Neural cell (in vitro differentiated cells): Measurements from ENCODE around the gene RAB40B. TPM values are rescaled to one million over a fixed set of nuclear protein-coding genes. Genes with fewer than 3 reads are reported as not detected.

Experiments
- H2AFZ ChIP-seq: fragments of 200-600, 300-800 bp; sonication (generic), shearing (Covaris generic); 2 replicates; pipeline ENCODE4 v1.6.0; 2014; ENCODE audit warnings: low read depth, mild to moderate bottlenecking, antibody characterized with exemption, low read length, moderate library complexity
- H3F3A ChIP-seq: fragments of 200-600 bp; shearing (Covaris generic); 2 replicates; pipeline ENCODE4 v1.6.1; 2016; ENCODE audit warnings: mild to moderate bottlenecking, moderate library complexity, mixed read lengths, antibody characterized with exemption, low read length; ENCODE audit not compliant: insufficient read depth, poor library complexity, severe bottlenecking
- H3K27ac ChIP-seq: fragments of 200-600, 300-800 bp; sonication (generic), shearing (Covaris generic); 2 replicates; pipeline ENCODE4 v1.5.1; 2014; ENCODE audit warnings: mild to moderate bottlenecking, low read length, moderate library complexity
- H3K27me3 ChIP-seq: fragments of 300-800, 200-600 bp; sonication (generic), shearing (Covaris generic); 2 replicates; pipeline ENCODE4 v1.6.0; 2014; ENCODE audit warnings: mild to moderate bottlenecking, low read depth, low read length, moderate library complexity; ENCODE audit not compliant: insufficient read depth
- H3K36me3 ChIP-seq: fragments of 300-800, 200-600 bp; sonication (generic), shearing (Covaris generic); 2 replicates; pipeline ENCODE4 v1.5.1; 2014; ENCODE audit warnings: mild to moderate bottlenecking, antibody characterized with exemption, low read length, moderate library complexity; ENCODE audit not compliant: insufficient read depth
- H3K4me2 ChIP-seq: fragments of 300-800, 200-600 bp; sonication (generic), shearing (Covaris generic); 2 replicates; pipeline ENCODE4 v1.6.0; 2014; ENCODE audit warnings: mild to moderate bottlenecking, low read length
- H3K4me3 ChIP-seq: fragments of 300-800, 200-600 bp; sonication (generic), shearing (Covaris generic); 2 replicates; pipeline ENCODE4 v1.5.1; 2014; ENCODE audit warnings: mild to moderate bottlenecking, low read length, moderate library complexity
- H3K79me2 ChIP-seq: fragments of 200-600 bp; shearing (Covaris generic); replicated peaks from 2 replicates; pipeline ENCODE4 v1.6.0; 2014; ENCODE audit warnings: mild to moderate bottlenecking, low read length, moderate library complexity; ENCODE audit not compliant: insufficient read depth
- H3K9ac ChIP-seq: fragments of 300-800, 200-600 bp; sonication (generic), shearing (Covaris generic); 2 replicates; pipeline ENCODE4 v1.6.1; 2016; ENCODE audit warnings: mild to moderate bottlenecking, low read length, mixed read lengths
- H3K9me2 ChIP-seq: fragments of 200-600 bp; shearing (Covaris generic); 2 replicates; pipeline ENCODE4 v1.6.1; 2016; ENCODE audit warnings: mild to moderate bottlenecking, low read length, mixed read lengths; ENCODE audit not compliant: insufficient read depth
- H3K9me3 ChIP-seq: fragments of 200-600, 300-800 bp; sonication (generic), shearing (Covaris generic); 2 replicates; pipeline ENCODE4 v1.6.1; 2016; ENCODE audit warnings: mild to moderate bottlenecking, mixed run types, low read length, moderate library complexity, mixed read lengths
- H4K20me1 ChIP-seq: fragments of 200-600 bp; shearing (Covaris generic); 2 replicates; pipeline ENCODE4 v1.6.1; 2016; ENCODE audit warnings: mild to moderate bottlenecking, mixed run types; ENCODE audit not compliant: insufficient read depth
- CTCF ChIP-seq: fragments of 450-650 bp; IDR thresholded peaks from 2 replicates; pipeline ENCODE4 v1.5.1; 2014; ENCODE audit warnings: antibody characterized with exemption, mild to moderate bottlenecking, moderate library complexity; ENCODE audit not compliant: poor library complexity, severe bottlenecking
- EP300 ChIP-seq: fragments of 450-650 bp; conservative IDR thresholded peaks from 2 replicates; pipeline ENCODE4 v1.6.1; 2014; ENCODE audit warnings: antibody characterized with exemption, mild to moderate bottlenecking, moderate library complexity; ENCODE audit not compliant: poor library complexity, severe bottlenecking
- EZH2 ChIP-seq: fragments of 200-600, 300-800 bp; shearing (Covaris generic), sonication (generic); IDR thresholded peaks from 2 replicates; pipeline ENCODE4 v1.6.1; 2014; ENCODE audit warnings: antibody characterized with exemption, low read length, borderline replicate concordance, mild to moderate bottlenecking; ENCODE audit not compliant: insufficient read depth, poor library complexity, severe bottlenecking
- MXI1 ChIP-seq: fragments of 450-650 bp; conservative IDR thresholded peaks from 2 replicates; pipeline ENCODE4 v1.6.1; 2014; ENCODE audit warnings: antibody characterized with exemption, mild to moderate bottlenecking; ENCODE audit not compliant: poor library complexity, severe bottlenecking
- POLR2AphosphoS5 ChIP-seq: IDR thresholded peaks from 2 replicates; pipeline ENCODE4 v1.6.1; 2012
- RAD21 ChIP-seq: fragments of 450-650 bp; conservative IDR thresholded peaks from 2 replicates; pipeline ENCODE4 v1.6.1; 2014; ENCODE audit warnings: antibody characterized with exemption, mild to moderate bottlenecking, moderate library complexity
- REST ChIP-seq: IDR thresholded peaks from 2 replicates; pipeline ENCODE4 v1.6.1; 2012; ENCODE audit warnings: borderline replicate concordance
- SMC3 ChIP-seq: fragments of 450-650 bp; conservative IDR thresholded peaks from 2 replicates; pipeline ENCODE4 v1.6.1; 2014; ENCODE audit warnings: antibody characterized with exemption, mild to moderate bottlenecking, moderate library complexity; ENCODE audit not compliant: poor library complexity
- TAF1 ChIP-seq: IDR thresholded peaks from 2 replicates; pipeline ENCODE4 v1.6.1; 2012; ENCODE audit warnings: low read depth
- polyA plus RNA-seq: library from polyadenylated mRNA; depleted of rRNA; stranded (reverse); fragments of >200 nt; gene quantifications from 2 replicates; pipeline ENCODE4 v1.2.3, GENCODE V29; 2014

RAB40B gene
- polyA plus RNA-seq, 1 donor from 2014 or later: 37.2 TPM

- Histone ChIP-seq H2AFZ (no peak overlapping the region), H3K79me2 (no peaks in the 10 kb centered on the region), H3K4me3 (no peak overlapping the region), H4K20me1 (no peaks in the 10 kb centered on the region), H3F3A (no peaks in the 10 kb centered on the region), H3K4me2 (no peak overlapping the region), H3K9ac (no peak overlapping the region), H3K27ac (no peak overlapping the region), H3K36me3 (no peaks in the 10 kb centered on the region), H3K9me3 (no peaks in the 10 kb centered on the region), H3K27me3 (no peaks in the 10 kb centered on the region), H3K9me2 (no peaks in the 10 kb centered on the region)
- no peak for TF ChIP-seq CTCF
- no peak for TF ChIP-seq EZH2
- TF ChIP-seq EP300: no peak
- no peak for TF ChIP-seq POLR2AphosphoS5
- no peak for TF ChIP-seq REST
- no peak for TF ChIP-seq MXI1
- TF ChIP-seq TAF1: no peak
- no peak for TF ChIP-seq SMC3
- TF ChIP-seq RAD21: no peak
Observed at GRCh38 chr17:82615084-82616020, 83.1 kb downstream of the RAB40B start.

- Histone ChIP-seq H3K27ac (no peak overlapping the region), H3K9me2 (no peaks in the 10 kb centered on the region), H3K4me3 (no peak overlapping the region), H2AFZ (no peak overlapping the region), H3K79me2 (no peaks in the 10 kb centered on the region), H3K4me2 (no peak overlapping the region), H3K27me3 (no peaks in the 10 kb centered on the region), H3K36me3 (no peaks in the 10 kb centered on the region), H3K9ac (no peak overlapping the region), H3K9me3 (no peaks in the 10 kb centered on the region), H3F3A (no peaks in the 10 kb centered on the region), H4K20me1 (no peaks in the 10 kb centered on the region)
- TF ChIP-seq CTCF (no peak), TAF1 (no peak), REST (no peak), POLR2AphosphoS5 (no peak), EZH2 (no peak), RAD21 (no peak), MXI1 (no peak), EP300 (no peak), SMC3 (no peak)
Observed at GRCh38 chr17:82614095-82614631, 84.3 kb downstream of the RAB40B start.
